ENCODE data around the gene ADAMTSL3. TPM values are rescaled to one million over a fixed set of nuclear protein-coding genes. Genes with fewer than 3 reads are reported as not detected.

The ADAMTSL3 gene
- total RNA-seq, 1 donor from 2014 or later = 0.32 TPM

- no peak for TF ChIP-seq CTCF (IDR thresholded peaks at IDR 0.05; ENCODE audit: partially characterized antibody, unreplicated experiment)
- no peak for DNase-seq
- H3K4me1 Mint-ChIP-seq (ENCODE audit: low read depth, unreplicated experiment) = no peaks in the 10 kb centered on the region
- no peak overlapping the region for H3K4me3 Mint-ChIP-seq (ENCODE audit: unreplicated experiment)
- no peak overlapping the region for H3K27ac Mint-ChIP-seq (ENCODE audit: unreplicated experiment)
- peaks cover 1% of the 10 kb centered on the region for H3K27me3 Mint-ChIP-seq (ENCODE audit: unreplicated experiment)
- H3K9me3 Mint-ChIP-seq (ENCODE audit: unreplicated experiment) = no peaks in the 10 kb centered on the region
- H3K36me3 Mint-ChIP-seq (ENCODE audit: unreplicated experiment) = no peaks in the 10 kb centered on the region
Observed at GRCh38 chr15:83717010-83717409, 63.1 kb downstream of the ADAMTSL3 start.

GRCh38 chr15:83720468-83720867 is 66.5 kb downstream of the ADAMTSL3 start:
- Mint-ChIP-seq H3K4me1 (ENCODE audit: low read depth, unreplicated experiment) (no peaks in the 10 kb centered on the region), H3K4me3 (ENCODE audit: unreplicated experiment) (no peak overlapping the region), H3K36me3 (ENCODE audit: unreplicated experiment) (no peaks in the 10 kb centered on the region), H3K27ac (ENCODE audit: unreplicated experiment) (no peak overlapping the region), H3K9me3 (ENCODE audit: unreplicated experiment) (no peaks in the 10 kb centered on the region), H3K27me3 (ENCODE audit: unreplicated experiment) (no peaks in the 10 kb centered on the region)
- no peak for TF ChIP-seq CTCF (IDR thresholded peaks at IDR 0.05; ENCODE audit: partially characterized antibody, unreplicated experiment)
- no peak for DNase-seq

GRCh38 chr15:83721031-83721430 is 67.1 kb downstream of the ADAMTSL3 start:
- no peak overlapping the region for H3K27ac Mint-ChIP-seq (ENCODE audit: unreplicated experiment)
- no peaks in the 10 kb centered on the region for H3K27me3 Mint-ChIP-seq (ENCODE audit: unreplicated experiment)
- H3K4me1 Mint-ChIP-seq (ENCODE audit: low read depth, unreplicated experiment) = no peaks in the 10 kb centered on the region
- H3K9me3 Mint-ChIP-seq (ENCODE audit: unreplicated experiment) = no peaks in the 10 kb centered on the region
- H3K36me3 Mint-ChIP-seq (ENCODE audit: unreplicated experiment) = no peaks in the 10 kb centered on the region
- H3K4me3 Mint-ChIP-seq (ENCODE audit: unreplicated experiment) = no peak overlapping the region
- no peak for DNase-seq
- TF ChIP-seq CTCF (IDR thresholded peaks at IDR 0.05; ENCODE audit: partially characterized antibody, unreplicated experiment) = no peak

- DNase-seq = no peak
- no peak for TF ChIP-seq CTCF (IDR thresholded peaks at IDR 0.05; ENCODE audit: partially characterized antibody, unreplicated experiment)
- H3K4me3 Mint-ChIP-seq (ENCODE audit: unreplicated experiment) = no peak overlapping the region
- no peaks in the 10 kb centered on the region for H3K9me3 Mint-ChIP-seq (ENCODE audit: unreplicated experiment)
- no peak overlapping the region for H3K27ac Mint-ChIP-seq (ENCODE audit: unreplicated experiment)
- H3K27me3 Mint-ChIP-seq (ENCODE audit: unreplicated experiment) = no peaks in the 10 kb centered on the region
- H3K4me1 Mint-ChIP-seq (ENCODE audit: low read depth, unreplicated experiment) = no peaks in the 10 kb centered on the region
- no peaks in the 10 kb centered on the region for H3K36me3 Mint-ChIP-seq (ENCODE audit: unreplicated experiment)
Observed at GRCh38 chr15:83721981-83722380, 68.1 kb downstream of the ADAMTSL3 start.

- H3K4me1 Mint-ChIP-seq (ENCODE audit: low read depth, unreplicated experiment) = no peaks in the 10 kb centered on the region
- H3K27me3 Mint-ChIP-seq (ENCODE audit: unreplicated experiment) = no peaks in the 10 kb centered on the region
- DNase-seq = no peak
- no peak overlapping the region for H3K4me3 Mint-ChIP-seq (ENCODE audit: unreplicated experiment)
- no peaks in the 10 kb centered on the region for H3K9me3 Mint-ChIP-seq (ENCODE audit: unreplicated experiment)
- no peak overlapping the region for H3K27ac Mint-ChIP-seq (ENCODE audit: unreplicated experiment)
- no peaks in the 10 kb centered on the region for H3K36me3 Mint-ChIP-seq (ENCODE audit: unreplicated experiment)
- no peak for TF ChIP-seq CTCF (IDR thresholded peaks at IDR 0.05; ENCODE audit: partially characterized antibody, unreplicated experiment)
Observed at GRCh38 chr15:83723216-83723615, 69.3 kb downstream of the ADAMTSL3 start.

Data from glutamatergic neuron (in vitro differentiated cells).